ENCODE data around the gene GUF1.
A peak's percentile ranks its signal among the peaks of the same experiment; 100 is the strongest.

GUF1 gene

DNA sequence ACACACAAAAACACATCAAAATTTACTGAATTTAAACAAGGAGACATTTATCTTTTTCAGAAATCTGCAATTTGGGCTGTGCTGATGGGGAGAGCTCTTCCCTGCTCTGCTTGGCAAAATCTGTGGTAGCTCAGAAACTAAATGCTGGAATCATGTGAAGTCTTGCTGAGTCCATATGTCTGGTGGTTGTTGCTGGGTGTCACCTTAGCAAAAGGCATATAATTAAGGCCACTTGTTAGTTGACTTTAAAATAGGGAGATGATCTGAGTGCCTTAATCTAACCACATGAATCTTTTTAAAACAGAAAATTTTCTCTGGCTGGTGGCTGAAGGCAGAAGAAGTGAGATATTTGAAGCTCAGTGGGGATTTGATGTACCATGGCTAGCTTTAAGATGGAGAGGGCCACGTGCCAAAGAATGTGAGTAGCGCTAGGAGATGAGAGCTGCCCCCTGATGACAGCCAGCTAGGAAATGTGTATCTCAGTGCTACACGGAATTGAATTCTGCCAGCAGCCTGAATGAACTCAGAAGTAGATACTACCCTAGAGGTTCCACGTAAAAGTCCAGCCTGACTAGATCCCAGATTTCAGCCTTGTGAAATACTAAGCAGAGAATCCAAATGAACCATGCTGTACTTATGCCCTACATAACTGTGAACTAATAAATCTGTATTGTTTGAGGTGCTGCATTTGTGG is 7.6 kb upstream of the GUF1 start:
- Mint-ChIP-seq H3K4me3 (no peak overlapping the region), H3K27me3 (peaks cover 23 to 40% of the 10 kb centered on the region in 2 donors), H3K4me1 (no peaks in the 10 kb centered on the region), H3K9me3 (no peaks in the 10 kb centered on the region), H3K27ac (no peak overlapping the region), H3K36me3 (no peaks in the 10 kb centered on the region)
- DNase-seq (no peak), ATAC-seq (replicated peaks) (no peak)

GRCh38 chr4:44671636-44672035 is 6.6 kb upstream of the GUF1 start:
- peaks cover 23 to 40% of the 10 kb centered on the region in 2 donors for H3K27me3 Mint-ChIP-seq
- no peak overlapping the region for H3K4me3 Mint-ChIP-seq

DNA sequence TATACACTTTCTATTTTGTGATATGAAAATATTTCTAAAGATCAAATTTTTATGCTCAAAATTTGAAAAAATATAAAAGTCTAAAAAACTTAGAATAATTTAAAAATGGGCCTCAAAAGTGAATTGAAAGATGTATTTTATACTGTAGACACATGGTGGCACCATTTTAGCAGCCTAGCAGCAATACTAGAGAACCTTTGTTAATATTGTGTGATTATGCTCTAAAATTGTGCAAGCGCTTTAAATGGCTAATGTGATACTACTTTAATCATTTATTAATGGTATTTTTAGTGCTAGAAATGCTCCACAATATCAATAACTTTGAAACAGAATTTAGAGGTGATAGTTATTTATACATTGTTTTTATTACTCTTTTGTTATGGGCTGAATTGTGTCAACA is 3.7 kb upstream of the GUF1 start:
- Mint-ChIP-seq H3K9me3 (no peaks in the 10 kb centered on the region), H3K4me3 (no peak overlapping the region), H3K27me3 (peaks cover 14 to 24% of the 10 kb centered on the region in 2 donors), H3K27ac (no peak overlapping the region), H3K36me3 (no peaks in the 10 kb centered on the region), H3K4me1 (peaks cover 5 to 12% of the 10 kb centered on the region in 2 donors)
- ATAC-seq (replicated peaks), result no peak
- DNase-seq, result no peak

More at GRCh38 chr4:44671636-44672035, 6.6 kb upstream of the GUF1 start:
- Mint-ChIP-seq H3K9me3 (no peaks in the 10 kb centered on the region), H3K36me3 (no peaks in the 10 kb centered on the region), H3K4me1 (no peaks in the 10 kb centered on the region), H3K27ac (no peak overlapping the region)
- DNase-seq (no peak), ATAC-seq (replicated peaks) (no peak)

DNA sequence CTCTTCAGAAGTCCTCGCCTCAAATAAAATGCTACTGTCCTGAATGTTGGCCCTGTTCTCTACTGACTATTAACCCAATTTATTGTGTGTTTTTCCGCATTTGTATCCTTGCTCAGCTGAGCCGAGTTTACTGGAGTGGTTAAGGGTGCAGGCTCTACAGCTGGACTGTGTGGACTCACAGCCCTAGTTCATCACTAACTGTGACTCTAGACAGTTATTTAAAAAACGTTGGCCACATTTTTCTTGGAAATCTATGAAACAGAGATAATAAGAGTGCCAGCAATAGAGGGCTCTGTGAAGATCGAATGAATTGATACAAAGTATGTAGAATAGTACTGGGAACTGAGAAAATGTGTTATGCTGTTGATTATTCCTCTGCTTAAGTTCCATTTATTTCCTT is 2.9 kb upstream of the GUF1 start:
- Mint-ChIP-seq H3K27me3 (peaks cover 9 to 19% of the 10 kb centered on the region in 2 donors), H3K4me3 (no peak overlapping the region), H3K9me3 (no peaks in the 10 kb centered on the region), H3K27ac (no peak overlapping the region), H3K4me1 (peaks cover 5 to 12% of the 10 kb centered on the region in 2 donors), H3K36me3 (no peaks in the 10 kb centered on the region)
- no peak for ATAC-seq (replicated peaks)
- no peak for DNase-seq

GRCh38 chr4:44679060-44679459 is 840 bp downstream of the GUF1 start:
- Mint-ChIP-seq H3K9me3 (no peaks in the 10 kb centered on the region), H3K36me3 (peaks cover 2 to 6% of the 10 kb centered on the region in 2 donors), H3K27me3 (peaks cover 0 to 2% of the 10 kb centered on the region in 2 donors), H3K27ac (peak overlapping the region; percentile 99), H3K4me1 (peaks cover 7 to 24% of the 10 kb centered on the region in 2 donors), H3K4me3 (peak overlapping the region; percentile 85 to 91)
- DNase-seq (no peak), ATAC-seq (replicated peaks) (peak; percentile 15 to 20)

DNA sequence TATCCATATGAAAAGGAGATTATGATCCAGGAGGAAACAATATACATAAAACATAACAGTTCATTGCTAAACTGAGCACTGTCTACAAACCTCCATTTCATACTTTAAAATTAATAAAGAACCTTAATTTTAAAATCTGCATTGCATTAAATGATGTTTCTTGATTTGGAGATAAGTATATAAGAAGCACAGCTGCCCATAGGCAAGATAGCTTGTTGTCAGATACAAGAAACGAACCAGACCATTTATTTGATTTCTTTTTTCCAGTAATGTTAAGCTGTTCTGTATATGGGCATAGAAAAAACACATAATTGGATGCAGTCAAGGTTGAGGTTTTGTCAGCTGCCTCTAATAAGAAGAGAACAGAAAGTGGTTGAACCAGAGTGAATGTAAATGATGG is 6.4 kb downstream of the GUF1 start:
- Mint-ChIP-seq H3K4me3 (no peak overlapping the region), H3K36me3 (peaks cover 16 to 30% of the 10 kb centered on the region in 2 donors), H3K4me1 (peaks cover 6 to 12% of the 10 kb centered on the region in 2 donors), H3K27me3 (no peaks in the 10 kb centered on the region), H3K27ac (no peak overlapping the region), H3K9me3 (no peaks in the 10 kb centered on the region)
- DNase-seq (no peak), ATAC-seq (replicated peaks) (no peak)

- no peak for DNase-seq
- Mint-ChIP-seq H3K27ac (peak overlapping the region; percentile 38), H3K4me1 (peaks cover 0 to 4% of the 10 kb centered on the region in 2 donors), H3K4me3 (no peak overlapping the region), H3K36me3 (peaks cover 24 to 32% of the 10 kb centered on the region in 2 donors), H3K27me3 (no peaks in the 10 kb centered on the region), H3K9me3 (no peaks in the 10 kb centered on the region)
- ATAC-seq (replicated peaks), result no peak
These were observed 22.2 kb downstream of the GUF1 start for GRCh38 chr4:44700427-44700826.

- peaks cover 24 to 32% of the 10 kb centered on the region in 2 donors for H3K36me3 Mint-ChIP-seq
- H3K27ac Mint-ChIP-seq, result no peak overlapping the region
- no peak overlapping the region for H3K4me3 Mint-ChIP-seq
- no peak for ATAC-seq (replicated peaks)
- no peak for DNase-seq
- H3K27me3 Mint-ChIP-seq, result no peaks in the 10 kb centered on the region
- no peaks in the 10 kb centered on the region for H3K9me3 Mint-ChIP-seq
- H3K4me1 Mint-ChIP-seq, result peaks cover 0 to 4% of the 10 kb centered on the region in 2 donors
These were observed 22.8 kb downstream of the GUF1 start for GRCh38 chr4:44701037-44701436.

DNA sequence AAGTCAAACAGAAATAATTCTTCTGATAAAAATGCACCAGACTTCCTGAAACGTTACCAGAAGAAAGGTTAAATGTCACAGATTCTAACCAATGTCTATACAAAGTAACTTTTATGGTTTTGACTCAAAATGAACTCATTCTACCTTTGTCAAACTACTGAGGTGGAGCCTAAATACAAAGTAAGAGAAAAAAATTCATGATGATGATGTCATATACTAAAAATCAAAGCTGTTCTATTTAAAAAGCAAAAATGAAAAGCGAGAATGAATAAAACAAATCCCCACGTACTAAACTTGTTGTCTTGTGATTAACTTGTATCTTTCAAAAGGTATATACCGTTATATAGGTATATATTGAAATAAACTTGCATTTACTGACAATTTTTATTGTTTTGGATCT is 26.5 kb downstream of the GUF1 start:
- H3K27me3 Mint-ChIP-seq, result no peaks in the 10 kb centered on the region
- no peaks in the 10 kb centered on the region for H3K9me3 Mint-ChIP-seq
- no peak overlapping the region for H3K27ac Mint-ChIP-seq
- no peak for ATAC-seq (replicated peaks)
- peaks cover 0 to 4% of the 10 kb centered on the region in 2 donors for H3K4me1 Mint-ChIP-seq
- DNase-seq, result no peak
- H3K36me3 Mint-ChIP-seq, result peaks cover 15 to 20% of the 10 kb centered on the region in 2 donors
- H3K4me3 Mint-ChIP-seq, result no peak overlapping the region

DNA sequence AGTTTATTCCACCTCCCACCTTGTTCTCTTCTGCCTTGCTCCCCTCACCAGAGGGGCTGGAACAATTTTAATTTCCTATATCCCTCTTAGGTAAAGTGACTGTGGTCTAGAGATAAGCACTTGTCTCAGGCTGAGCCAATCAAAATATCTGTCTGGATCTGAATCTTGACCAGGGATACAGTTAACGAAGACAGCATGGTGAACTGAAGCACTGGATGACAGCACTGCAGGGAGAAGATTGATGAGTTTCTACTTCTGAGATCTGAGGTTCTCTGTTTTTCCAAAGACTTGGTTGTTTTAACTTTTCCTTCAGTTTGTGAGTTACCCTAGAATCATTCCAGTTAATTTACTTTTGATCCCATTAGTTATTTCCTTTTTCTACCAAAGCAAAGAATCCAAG is 34.9 kb downstream of the GUF1 start:
- Mint-ChIP-seq H3K4me1 (no peaks in the 10 kb centered on the region), H3K4me3 (no peak overlapping the region), H3K27me3 (no peaks in the 10 kb centered on the region), H3K36me3 (peaks cover 5 to 12% of the 10 kb centered on the region in 2 donors), H3K27ac (no peak overlapping the region), H3K9me3 (no peaks in the 10 kb centered on the region)
- no peak for ATAC-seq (replicated peaks)
- no peak for DNase-seq

DNA sequence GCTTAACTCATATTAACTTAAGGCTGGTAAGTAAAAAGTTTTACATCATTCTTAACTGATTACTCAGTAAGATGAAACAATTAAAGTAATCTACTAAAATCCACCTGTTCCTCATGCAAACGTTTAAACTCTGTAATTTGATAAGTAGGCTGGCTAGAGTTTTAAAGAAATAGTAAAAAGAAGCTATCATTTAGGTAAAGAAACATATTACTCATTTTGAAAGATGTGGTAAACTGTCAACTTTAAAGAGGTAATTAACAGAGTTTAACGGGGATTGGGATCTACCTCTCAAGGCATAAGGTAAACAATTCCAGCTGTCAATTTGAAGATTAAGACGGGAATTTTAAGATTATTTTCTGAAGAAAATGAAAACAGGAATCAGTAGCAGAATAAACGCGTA is 38.4 kb downstream of the GUF1 start:
- ATAC-seq (replicated peaks) (no peak), DNase-seq (no peak)
- Mint-ChIP-seq H3K4me3 (no peak overlapping the region), H3K27me3 (no peaks in the 10 kb centered on the region), H3K36me3 (peaks cover 12 to 16% of the 10 kb centered on the region in 2 donors), H3K4me1 (peaks cover 4 to 14% of the 10 kb centered on the region in 2 donors), H3K27ac (no peak overlapping the region), H3K9me3 (no peaks in the 10 kb centered on the region)

GRCh38 chr4:44720371-44720770 is 42.2 kb downstream of the GUF1 start:
- Mint-ChIP-seq H3K27ac (no peak overlapping the region), H3K4me1 (peaks cover 12 to 34% of the 10 kb centered on the region in 2 donors), H3K9me3 (no peaks in the 10 kb centered on the region), H3K4me3 (no peak overlapping the region), H3K36me3 (peaks cover 7 to 9% of the 10 kb centered on the region in 2 donors), H3K27me3 (no peaks in the 10 kb centered on the region)
- ATAC-seq (replicated peaks) (no peak), DNase-seq (no peak)

GRCh38 chr4:44722001-44722400 is 43.8 kb downstream of the GUF1 start:
- H3K27ac Mint-ChIP-seq, result no peak overlapping the region
- no peaks in the 10 kb centered on the region for H3K9me3 Mint-ChIP-seq
- DNase-seq, result no peak
- H3K4me1 Mint-ChIP-seq, result peaks cover 20 to 44% of the 10 kb centered on the region in 2 donors
- no peak overlapping the region for H3K4me3 Mint-ChIP-seq
- no peaks in the 10 kb centered on the region for H3K27me3 Mint-ChIP-seq
- peaks cover 9% of the 10 kb centered on the region in 2 donors for H3K36me3 Mint-ChIP-seq
- ATAC-seq (replicated peaks), result no peak

DNA sequence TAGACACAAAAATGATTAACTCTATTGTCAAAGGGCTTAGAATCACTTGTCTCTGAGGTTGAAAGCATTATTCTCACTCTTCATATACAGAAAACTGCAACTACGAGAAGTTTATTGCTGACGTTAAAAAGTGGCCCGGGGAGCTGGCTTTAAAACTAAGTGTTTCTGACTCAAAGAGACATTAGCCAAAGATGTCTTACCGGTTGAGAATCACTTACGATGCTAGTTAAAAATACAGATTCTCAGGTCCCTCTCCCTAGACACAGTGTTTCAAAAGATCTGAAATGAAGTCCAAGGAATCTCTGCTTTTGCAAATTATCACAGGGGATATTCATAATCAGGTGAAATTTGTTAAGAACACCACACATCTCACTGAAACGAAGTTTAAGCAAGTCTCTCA is 46.9 kb downstream of the GUF1 start:
- Mint-ChIP-seq H3K27ac (peak overlapping the region; percentile 98), H3K36me3 (peaks cover 9% of the 10 kb centered on the region in 2 donors), H3K4me1 (peaks cover 21 to 42% of the 10 kb centered on the region in 2 donors), H3K27me3 (no peaks in the 10 kb centered on the region), H3K9me3 (no peaks in the 10 kb centered on the region), H3K4me3 (peak overlapping the region; percentile 97 to 100)
- DNase-seq (no peak), ATAC-seq (replicated peaks) (no peak)

GRCh38 chr4:44725726-44726037 is 47.5 kb downstream of the GUF1 start:
- peak overlapping the region; percentile 97 to 100 for H3K4me3 Mint-ChIP-seq
- no peaks in the 10 kb centered on the region for H3K9me3 Mint-ChIP-seq
- H3K27ac Mint-ChIP-seq, result peak overlapping the region; percentile 98
- no peaks in the 10 kb centered on the region for H3K27me3 Mint-ChIP-seq
- DNase-seq (no peak), ATAC-seq (replicated peaks) (no peak)
- peaks cover 4 to 6% of the 10 kb centered on the region in 2 donors for H3K36me3 Mint-ChIP-seq
- H3K4me1 Mint-ChIP-seq, result peaks cover 18 to 37% of the 10 kb centered on the region in 2 donors

Measured in stimulated activated naive B cell treated with anti-CD40 and anti-IgM and Interleukin-4, amounts not matched to agents 10 μg/mL and 1 μg/mL and 100 μg/mL, for 72 hours (primary cell).